Measurements from ENCODE around the gene AKT1.

The AKT1 gene

GRCh38 chr14:104786726-104787675 is 8.5 kb downstream of the AKT1 start:
- H3K9ac ChIP-seq (ENCODE audit: low read length) = no peak overlapping the region
- peaks cover 51% of the 10 kb centered on the region for H4K20me1 ChIP-seq (ENCODE audit: insufficient read depth, low read length)
- no peak overlapping the region for H3K4me2 ChIP-seq (ENCODE audit: low read length)
- no peak overlapping the region for H3K4me3 ChIP-seq (ENCODE audit: low read length)
- H3K36me3 ChIP-seq (replicated peaks; ENCODE audit: low read depth, low read length) = peaks cover 7% of the 10 kb centered on the region
- TF ChIP-seq EZH2phosphoT487 (IDR thresholded peaks at IDR 0.05; ENCODE audit: low read depth) = no peak
- TF ChIP-seq, protein P1, sequence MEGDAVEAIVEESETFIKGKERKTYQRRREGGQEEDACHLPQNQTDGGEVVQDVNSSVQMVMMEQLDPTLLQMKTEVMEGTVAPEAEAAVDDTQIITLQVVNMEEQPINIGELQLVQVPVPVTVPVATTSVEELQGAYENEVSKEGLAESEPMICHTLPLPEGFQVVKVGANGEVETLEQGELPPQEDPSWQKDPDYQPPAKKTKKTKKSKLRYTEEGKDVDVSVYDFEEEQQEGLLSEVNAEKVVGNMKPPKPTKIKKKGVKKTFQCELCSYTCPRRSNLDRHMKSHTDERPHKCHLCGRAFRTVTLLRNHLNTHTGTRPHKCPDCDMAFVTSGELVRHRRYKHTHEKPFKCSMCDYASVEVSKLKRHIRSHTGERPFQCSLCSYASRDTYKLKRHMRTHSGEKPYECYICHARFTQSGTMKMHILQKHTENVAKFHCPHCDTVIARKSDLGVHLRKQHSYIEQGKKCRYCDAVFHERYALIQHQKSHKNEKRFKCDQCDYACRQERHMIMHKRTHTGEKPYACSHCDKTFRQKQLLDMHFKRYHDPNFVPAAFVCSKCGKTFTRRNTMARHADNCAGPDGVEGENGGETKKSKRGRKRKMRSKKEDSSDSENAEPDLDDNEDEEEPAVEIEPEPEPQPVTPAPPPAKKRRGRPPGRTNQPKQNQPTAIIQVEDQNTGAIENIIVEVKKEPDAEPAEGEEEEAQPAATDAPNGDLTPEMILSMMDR (IDR thresholded peaks at IDR 0.05; ENCODE audit: low read depth, low read length) = no peak
- H3K27me3 ChIP-seq (ENCODE audit: low read depth, low read length) = no peaks in the 10 kb centered on the region
- H3K79me2 ChIP-seq (ENCODE audit: low read length) = peaks cover 51% of the 10 kb centered on the region
- H3K27ac ChIP-seq (ENCODE audit: low read length) = no peak overlapping the region
- no peaks in the 10 kb centered on the region for H3K9me3 ChIP-seq (ENCODE audit: insufficient read depth, low read length)
- H2AFZ ChIP-seq (ENCODE audit: low read depth, low read length) = no peak overlapping the region
- H3K4me1 ChIP-seq (ENCODE audit: low read length) = no peaks in the 10 kb centered on the region

GRCh38 chr14:104786091-104786586 is 9.4 kb downstream of the AKT1 start:
- Histone ChIP-seq H3K4me3 (ENCODE audit: low read length) (no peak overlapping the region), H3K36me3 (replicated peaks; ENCODE audit: low read depth, low read length) (peaks cover 7% of the 10 kb centered on the region), H4K20me1 (ENCODE audit: insufficient read depth, low read length) (peaks cover 46% of the 10 kb centered on the region), H2AFZ (ENCODE audit: low read depth, low read length) (no peak overlapping the region), H3K27me3 (ENCODE audit: low read depth, low read length) (no peaks in the 10 kb centered on the region), H3K9me3 (ENCODE audit: insufficient read depth, low read length) (no peaks in the 10 kb centered on the region), H3K27ac (ENCODE audit: low read length) (no peak overlapping the region), H3K9ac (ENCODE audit: low read length) (no peak overlapping the region), H3K4me1 (ENCODE audit: low read length) (no peaks in the 10 kb centered on the region), H3K79me2 (ENCODE audit: low read length) (peaks cover 42% of the 10 kb centered on the region), H3K4me2 (ENCODE audit: low read length) (no peak overlapping the region)
- TF ChIP-seq, protein P1 (IDR thresholded peaks at IDR 0.05; ENCODE audit: low read depth, low read length) = no peak
- no peak for TF ChIP-seq EZH2phosphoT487 (IDR thresholded peaks at IDR 0.05; ENCODE audit: low read depth)

GRCh38 chr14:104785708-104786080 is 9.9 kb downstream of the AKT1 start:
- Histone ChIP-seq H3K4me2 (ENCODE audit: low read length) (no peak overlapping the region), H4K20me1 (ENCODE audit: insufficient read depth, low read length) (peaks cover 42% of the 10 kb centered on the region), H3K4me1 (ENCODE audit: low read length) (no peaks in the 10 kb centered on the region), H2AFZ (ENCODE audit: low read depth, low read length) (no peak overlapping the region), H3K9ac (ENCODE audit: low read length) (no peak overlapping the region), H3K9me3 (ENCODE audit: insufficient read depth, low read length) (no peaks in the 10 kb centered on the region), H3K27ac (ENCODE audit: low read length) (no peak overlapping the region), H3K4me3 (ENCODE audit: low read length) (no peak overlapping the region), H3K36me3 (replicated peaks; ENCODE audit: low read depth, low read length) (peaks cover 4% of the 10 kb centered on the region), H3K79me2 (ENCODE audit: low read length) (peaks cover 38% of the 10 kb centered on the region), H3K27me3 (ENCODE audit: low read depth, low read length) (no peaks in the 10 kb centered on the region)
- no peak for TF ChIP-seq EZH2phosphoT487 (IDR thresholded peaks at IDR 0.05; ENCODE audit: low read depth)
- TF ChIP-seq, protein P1 (IDR thresholded peaks at IDR 0.05; ENCODE audit: low read depth, low read length) = no peak

Measured in OCI-LY3 (cell line).